Right lobe of liver (tissue), 4 donors: ENCODE results near the gene FAM163A.

Experiments
- POLR2A ChIP-seq: fragments of 450-650 bp; IDR thresholded peaks from one replicate; pipeline ENCODE4 v1.6.1; 2017; ENCODE audit warnings: antibody characterized with exemption, mild to moderate bottlenecking
- TF ChIP-seq, protein P1 (sequence below), 4 donors: fragments of 200-600 bp in 3 of 4; fragments of 450-650 bp in 1 of 4; IDR thresholded peaks; one replicate each; pipeline versions ENCODE4 v1.5.1 to v1.8.0; 2016 to 2022; ENCODE audit warnings: antibody characterized with exemption in 4 of 4, mild to moderate bottlenecking in 2 of 4
- donor health status: DM: no; HTN: no; CAD: no.
- donor health status: DM: no; HTN: no; CAD: no.
- donor health status: DM: no; HTN: yes; CAD: no.

GRCh38 chr1:179798213-179798863, 55.2 kb downstream of the FAM163A start:
- TF ChIP-seq, protein P1, sequence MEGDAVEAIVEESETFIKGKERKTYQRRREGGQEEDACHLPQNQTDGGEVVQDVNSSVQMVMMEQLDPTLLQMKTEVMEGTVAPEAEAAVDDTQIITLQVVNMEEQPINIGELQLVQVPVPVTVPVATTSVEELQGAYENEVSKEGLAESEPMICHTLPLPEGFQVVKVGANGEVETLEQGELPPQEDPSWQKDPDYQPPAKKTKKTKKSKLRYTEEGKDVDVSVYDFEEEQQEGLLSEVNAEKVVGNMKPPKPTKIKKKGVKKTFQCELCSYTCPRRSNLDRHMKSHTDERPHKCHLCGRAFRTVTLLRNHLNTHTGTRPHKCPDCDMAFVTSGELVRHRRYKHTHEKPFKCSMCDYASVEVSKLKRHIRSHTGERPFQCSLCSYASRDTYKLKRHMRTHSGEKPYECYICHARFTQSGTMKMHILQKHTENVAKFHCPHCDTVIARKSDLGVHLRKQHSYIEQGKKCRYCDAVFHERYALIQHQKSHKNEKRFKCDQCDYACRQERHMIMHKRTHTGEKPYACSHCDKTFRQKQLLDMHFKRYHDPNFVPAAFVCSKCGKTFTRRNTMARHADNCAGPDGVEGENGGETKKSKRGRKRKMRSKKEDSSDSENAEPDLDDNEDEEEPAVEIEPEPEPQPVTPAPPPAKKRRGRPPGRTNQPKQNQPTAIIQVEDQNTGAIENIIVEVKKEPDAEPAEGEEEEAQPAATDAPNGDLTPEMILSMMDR (IDR thresholded peaks at IDR 0.05) = no peak
- no peak for TF ChIP-seq POLR2A
